ENCODE results near the gene GALNT11. TPM values are rescaled to one million over a fixed set of nuclear protein-coding genes. Genes with fewer than 3 reads are reported as not detected.

GALNT11 gene
- total RNA-seq, 2 donors from 2014 or later: 25.1 to 28.6 TPM

GRCh38 chr7:152161171-152161570 is 135.7 kb downstream of the GALNT11 start:
- H3K27me3 ChIP-seq: no peaks in the 10 kb centered on the region
- peaks cover 64% of the 10 kb centered on the region for H3K36me3 ChIP-seq
- H3K27ac ChIP-seq: no peak overlapping the region
- no peaks in the 10 kb centered on the region for H3K4me1 ChIP-seq
- no peak overlapping the region for H3K4me3 ChIP-seq
- no peaks in the 10 kb centered on the region for H3K9me3 ChIP-seq
- DNase-seq (ENCODE audit: low spot score): no peak
- no peak for TF ChIP-seq CTCF (IDR thresholded peaks at IDR 0.05)

- TF ChIP-seq CTCF (IDR thresholded peaks at IDR 0.05): no peak
- no peak overlapping the region for H3K27ac ChIP-seq
These were observed 136.8 kb downstream of the GALNT11 start for GRCh38 chr7:152162287-152162686.

More at GRCh38 chr7:152162287-152162686, 136.8 kb downstream of the GALNT11 start:
- no peak for DNase-seq (ENCODE audit: low spot score)
- Histone ChIP-seq H3K4me3 (no peak overlapping the region), H3K4me1 (no peaks in the 10 kb centered on the region), H3K36me3 (peaks cover 64% of the 10 kb centered on the region), H3K9me3 (no peaks in the 10 kb centered on the region), H3K27me3 (no peaks in the 10 kb centered on the region)

Other genes with a start within 250 kb of the GALNT11 start
- gene PRKAG2, start 148.6 kb upstream of the GALNT11 start, total RNA-seq: 100 to 1,000 TPM; 133 to 177 TPM
- not detected for gene GALNTL5, start 69.2 kb upstream of the GALNT11 start, total RNA-seq